ENCODE measurements around the gene CDH23. TPM values are rescaled to one million over a fixed set of nuclear protein-coding genes. Genes with fewer than 3 reads are reported as not detected.

Gene CDH23
- total RNA-seq, 2 donors from 2014 or later = 1.4 to 1.6 TPM

- H3K27ac ChIP-seq = no peak overlapping the region
- intact Hi-C loops (cut with DNase I) = no loop called here
- H3K36me3 ChIP-seq = no peaks in the 10 kb centered on the region
- H3K9me3 ChIP-seq = no peaks in the 10 kb centered on the region
- H3K9ac ChIP-seq (ENCODE audit: low read depth in 2 of 2, low read length in 2 of 2) = no peak overlapping the region
- no peak overlapping the region for H3K4me3 ChIP-seq
- no peak for DNase-seq
- H3K27me3 ChIP-seq = no peaks in the 10 kb centered on the region
- TF ChIP-seq CTCF (IDR thresholded peaks at IDR 0.05) = no peak
- no peaks in the 10 kb centered on the region for H3K4me1 ChIP-seq
Observed at GRCh38 chr10:71665456-71665855, 268.7 kb downstream of the CDH23 start.

- no peak overlapping the region for H3K27ac ChIP-seq
- no peaks in the 10 kb centered on the region for H3K27me3 ChIP-seq
- intact Hi-C loops (cut with DNase I) = no loop called here
- no peak overlapping the region for H3K9ac ChIP-seq (ENCODE audit: low read depth in 2 of 2, low read length in 2 of 2)
- TF ChIP-seq CTCF (IDR thresholded peaks at IDR 0.05) = no peak
- no peak for DNase-seq
- H3K9me3 ChIP-seq = no peaks in the 10 kb centered on the region
- no peaks in the 10 kb centered on the region for H3K4me1 ChIP-seq
- no peaks in the 10 kb centered on the region for H3K36me3 ChIP-seq
- no peak overlapping the region for H3K4me3 ChIP-seq
Observed at GRCh38 chr10:71666639-71667386, 270.1 kb downstream of the CDH23 start.

GRCh38 chr10:71667387-71667752 is 270.6 kb downstream of the CDH23 start:
- TF ChIP-seq CTCF (IDR thresholded peaks at IDR 0.05) = no peak
- no peak for DNase-seq

GRCh38 chr10:71671994-71672946 is 275.6 kb downstream of the CDH23 start:
- Histone ChIP-seq H3K36me3 (no peaks in the 10 kb centered on the region), H3K27me3 (no peaks in the 10 kb centered on the region), H3K9me3 (no peaks in the 10 kb centered on the region), H3K4me3 (no peak overlapping the region), H3K27ac (no peak overlapping the region), H3K4me1 (no peaks in the 10 kb centered on the region), H3K9ac (ENCODE audit: low read depth in 2 of 2, low read length in 2 of 2) (no peak overlapping the region)
- intact Hi-C loops (cut with DNase I) = no loop called here
- TF ChIP-seq CTCF (IDR thresholded peaks at IDR 0.05) = no peak
- DNase-seq = no peak

More at GRCh38 chr10:71667387-71667752, 270.6 kb downstream of the CDH23 start:
- Histone ChIP-seq H3K4me3 (no peak overlapping the region), H3K36me3 (no peaks in the 10 kb centered on the region), H3K4me1 (no peaks in the 10 kb centered on the region), H3K27me3 (no peaks in the 10 kb centered on the region), H3K9me3 (no peaks in the 10 kb centered on the region), H3K9ac (ENCODE audit: low read depth in 2 of 2, low read length in 2 of 2) (no peak overlapping the region), H3K27ac (no peak overlapping the region)
- intact Hi-C loops (cut with DNase I) = no loop called here

- Histone ChIP-seq H3K4me3 (no peak overlapping the region), H3K4me1 (no peaks in the 10 kb centered on the region), H3K27me3 (no peaks in the 10 kb centered on the region), H3K9me3 (no peaks in the 10 kb centered on the region), H3K36me3 (no peaks in the 10 kb centered on the region), H3K27ac (no peak overlapping the region), H3K9ac (ENCODE audit: low read depth in 2 of 2, low read length in 2 of 2) (no peak overlapping the region)
- intact Hi-C loops (cut with DNase I) = no loop called here
- no peak for TF ChIP-seq CTCF (IDR thresholded peaks at IDR 0.05)
- DNase-seq = no peak
Observed at GRCh38 chr10:71675295-71675970, 278.7 kb downstream of the CDH23 start.

Data from colonic mucosa (tissue), 4 donors.